Endothelial cell of umbilical vein (primary cell): Measurements from ENCODE around the gene TRIM41. TPM values are rescaled to one million over a fixed set of nuclear protein-coding genes. Genes with fewer than 3 reads are reported as not detected.

Experiments
- BruUV-seq: library from RNA; stranded (reverse); fragments of 400-500 nt; replicated peaks from 2 replicates; lab custom pipeline; 2021; lab: Mats Ljungman, UMichigan
- CTCF ChIA-PET: fragments of 300-600, 350-600 bp; sonication (Branson Sonifier 250); formaldehyde crosslinking; loops from one replicate; lab custom pipeline; 2021; ENCODE audit warnings: antibody characterized with exemption, inconsistent platforms; lab: Charles Lee
- POLR2A ChIA-PET: fragments of 300-600, 350-600 bp; sonication (Branson Sonifier 250); formaldehyde crosslinking; loops from one replicate; lab custom pipeline; 2021; ENCODE audit warnings: antibody characterized with exemption, inconsistent platforms; lab: Charles Lee
- DNase-seq: peaks from one replicate; pipeline ENCODE4 v3.0.0-alpha.2; 2011; ENCODE audit warnings: low read depth, low spot score
- FAIRE-seq: peaks from 2 replicates; lab custom pipeline; 2011; peaks lifted over from hg19 to GRCh38; lab: Jason Lieb, UNC
- H2AFZ ChIP-seq: 2 replicates; pipeline ENCODE4 v1.6.0; 2012; ENCODE audit warnings: low read depth, low read length, control low read depth, inconsistent platforms
- H3K27ac ChIP-seq: 2 replicates; pipeline ENCODE4 v1.5.1; 2011; ENCODE audit warnings: low read depth, mild to moderate bottlenecking, control low read depth, low read length, moderate library complexity; ENCODE audit not compliant: insufficient read depth
- H3K27me3 ChIP-seq, 2 experiments: 2 replicates each; pipeline versions ENCODE4 v1.6.0 to v1.6.1; 2011; ENCODE audit warnings: low read length in 2 of 2, mixed read lengths in 1 of 2; ENCODE audit not compliant: control insufficient read depth in 2 of 2, insufficient read depth in 2 of 2
- H3K36me3 ChIP-seq, 2 experiments: 2 replicates in 1 of 2; 3 replicates in 1 of 2; pipeline ENCODE4 v1.5.1; 2011; ENCODE audit warnings: low read length in 2 of 2, mild to moderate bottlenecking in 1 of 2, moderate library complexity in 1 of 2; ENCODE audit not compliant: control insufficient read depth in 2 of 2, insufficient read depth in 2 of 2; ENCODE audit errors: extremely low read depth in 1 of 2
- H3K4me1 ChIP-seq: 3 replicates; pipeline ENCODE4 v1.5.1; 2011; ENCODE audit warnings: mild to moderate bottlenecking, low read length; ENCODE audit not compliant: control insufficient read depth, insufficient read depth; ENCODE audit errors: extremely low read depth
- H3K4me2 ChIP-seq: 2 replicates; pipeline ENCODE4 v1.6.1; 2011; ENCODE audit warnings: low read length, control low read depth, mixed read lengths; ENCODE audit not compliant: insufficient read depth
- H3K4me3 ChIP-seq, 3 experiments: fragments of 200-600 bp in 1 of 3; sonication (generic), shearing (Covaris generic) in 1 of 3; replicated peaks in 1 of 3; 2 replicates each; pipeline ENCODE4 v1.5.1; 2011 to 2016; ENCODE audit warnings: control low read depth in 3 of 3, low read length in 3 of 3, mild to moderate bottlenecking in 2 of 3, inconsistent platforms in 1 of 3, low read depth in 1 of 3, moderate library complexity in 1 of 3; ENCODE audit not compliant: insufficient read depth in 1 of 3
- H3K79me2 ChIP-seq: 2 replicates; pipeline ENCODE4 v1.6.0; 2012; ENCODE audit warnings: low read length, inconsistent platforms; ENCODE audit not compliant: control insufficient read depth, insufficient read depth
- H3K9ac ChIP-seq: replicated peaks from 2 replicates; pipeline ENCODE3; 2011; ENCODE audit warnings: low read length, control low read depth; ENCODE audit not compliant: insufficient read depth; ENCODE audit errors: extremely low read depth
- H3K9me1 ChIP-seq: replicated peaks from 3 replicates; pipeline ENCODE4 v1.6.0; 2011; ENCODE audit warnings: mild to moderate bottlenecking, low read length; ENCODE audit not compliant: control insufficient read depth, insufficient read depth; ENCODE audit errors: extremely low read depth
- H3K9me3 ChIP-seq: replicated peaks from 2 replicates; pipeline ENCODE4 v1.5.1; 2012; ENCODE audit warnings: low read length, inconsistent platforms; ENCODE audit not compliant: control insufficient read depth, insufficient read depth
- H4K20me1 ChIP-seq: replicated peaks from 2 replicates; pipeline ENCODE3; 2011; ENCODE audit warnings: mild to moderate bottlenecking, low read length; ENCODE audit not compliant: control insufficient read depth, insufficient read depth; ENCODE audit errors: extremely low read depth
- CTCF ChIP-seq, 2 donors: IDR thresholded peaks; 1 replicate in 1 of 2; 2 replicates in 1 of 2; pipeline ENCODE4 v1.5.1; 2011; ENCODE audit warnings: low read length in 2 of 2, mild to moderate bottlenecking in 2 of 2, moderate library complexity in 2 of 2, control low read depth in 1 of 2, inconsistent platforms in 1 of 2, low read depth in 1 of 2; ENCODE audit not compliant: insufficient read depth in 1 of 2; ENCODE audit errors: extremely low read depth in 1 of 2
- EZH2 ChIP-seq: IDR thresholded peaks from 2 replicates; pipeline ENCODE4 v1.6.1; 2012; ENCODE audit warnings: borderline replicate concordance, low read depth, mild to moderate bottlenecking, moderate library complexity, low read length, inconsistent platforms; ENCODE audit not compliant: severe bottlenecking
- FOS ChIP-seq: IDR thresholded peaks from 2 replicates; pipeline ENCODE4 v1.6.1; 2011; ENCODE audit warnings: mild to moderate bottlenecking, low read length, moderate library complexity, borderline replicate concordance; ENCODE audit not compliant: insufficient read depth
- GATA2 ChIP-seq: IDR thresholded peaks from 2 replicates; pipeline ENCODE4 v1.7.0; 2011; ENCODE audit warnings: low read depth, mild to moderate bottlenecking, moderate library complexity, mixed read lengths, low read length; ENCODE audit not compliant: insufficient read length, insufficient read depth
- JUN ChIP-seq: IDR thresholded peaks from 2 replicates; pipeline ENCODE4 v1.6.1; 2011; ENCODE audit warnings: borderline replicate concordance, low read depth; ENCODE audit not compliant: insufficient read length, insufficient read depth
- MYC ChIP-seq: IDR thresholded peaks from one replicate; pipeline ENCODE4 v1.6.1; 2011; ENCODE audit warnings: mild to moderate bottlenecking, low read depth, low read length
- POLR2A ChIP-seq: IDR thresholded peaks from 2 replicates; pipeline ENCODE4 v1.6.1; 2012; ENCODE audit warnings: low read depth, mild to moderate bottlenecking, control low read depth, low read length
- POLR2AphosphoS5 ChIP-seq: IDR thresholded peaks from 2 replicates; pipeline ENCODE4 v1.6.1; 2012; ENCODE audit warnings: low read depth, mild to moderate bottlenecking, control low read depth, low read length, moderate library complexity; ENCODE audit not compliant: insufficient read depth
- dilution Hi-C: fragments of 300-500 bp; cut with MboI; formaldehyde crosslinking; loops from one replicate; pipeline ENCODE4 v1.15.0; 2019; ENCODE audit warnings: low sequenced_read_pairs; ENCODE audit not compliant: extremely low pct_ligation_motif_present
- intact Hi-C: fragments of 100-400 bp; cut with micrococcal nuclease; formaldehyde crosslinking; loops from one replicate; pipeline ENCODE4 v1.10.0; 2022
- polyA plus RNA-seq, 4 experiments: library from polyadenylated mRNA; depleted of rRNA in 3 of 4; stranded (reverse) in 3 of 4; unstranded in 1 of 4; fragments of >200 nt; gene quantifications; 2 replicates each; pipeline versions ENCODE4 v1.2.1 to v1.2.3, GENCODE V29; 2011 to 2012; ENCODE audit warnings: missing spikeins in 1 of 4
- total RNA-seq: library from RNA; stranded (reverse); gene quantifications from 2 replicates; pipeline ENCODE4 v1.2.3, GENCODE V29; 2021
- TF ChIP-seq, protein P1 (sequence below): IDR thresholded peaks from 2 replicates; pipeline ENCODE4 v1.6.1; 2011; ENCODE audit not compliant: insufficient read depth, insufficient read length

TRIM41 gene
- total and polyA plus RNA-seq, 2 donors (not counting 3 experiments of a cell fraction or from before 2014, with no cell fraction given) = 11.2 to 19.9 TPM

- ChIA-PET CTCF (interaction anchor here (1.1 kb wide), 1 partner anchor 8 kb away, joined by 4 read pairs; no protein-coding TSS in a partner anchor), POLR2A (no interaction called here)
- Histone ChIP-seq H3K36me3 (no peaks in the 10 kb centered on the region), H3K79me2 (no peaks in the 10 kb centered on the region), H3K9me1 (no peaks in the 10 kb centered on the region), H3K4me3 (no peak overlapping the region), H2AFZ (no peak overlapping the region), H3K27me3 (peaks cover 0 to 2% of the 10 kb centered on the region in 2 experiments), H3K9me3 (no peaks in the 10 kb centered on the region), H3K27ac (no peak overlapping the region), H3K4me2 (no peak overlapping the region), H4K20me1 (no peaks in the 10 kb centered on the region), H3K9ac (no peak overlapping the region), H3K4me1 (no peaks in the 10 kb centered on the region)
- FAIRE-seq = no peak
- intact Hi-C loops (no loop called here), dilution Hi-C loops (no loop called here)
- TF ChIP-seq GATA2 (no peak), CTCF (IDR thresholded peaks at IDR 0.05; ENCODE audit: extremely low read depth in 1 of 2, insufficient read depth in 1 of 2, low read depth in 1 of 2, low read length in 2 of 2) (no peak), FOS (no peak), JUN (no peak), MYC (no peak), EZH2 (no peak), POLR2AphosphoS5 (no peak), POLR2A (no peak)
- TF ChIP-seq, protein P1, sequence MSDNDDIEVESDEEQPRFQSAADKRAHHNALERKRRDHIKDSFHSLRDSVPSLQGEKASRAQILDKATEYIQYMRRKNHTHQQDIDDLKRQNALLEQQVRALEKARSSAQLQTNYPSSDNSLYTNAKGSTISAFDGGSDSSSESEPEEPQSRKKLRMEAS = no peak
- no TSS peak for BruUV-seq
- no peak for DNase-seq
Measured at GRCh38 chr5:181198905-181199519, 24.1 kb upstream of the TRIM41 start.
